Activated CD4-positive, alpha-beta memory T cell treated with anti-CD3 and anti-CD28 coated beads for 36 hours (primary cell): ENCODE measurements around the gene ZBTB17. TPM values are rescaled to one million over a fixed set of nuclear protein-coding genes. Genes with fewer than 3 reads are reported as not detected.

ENCODE experiments used
- CTCF ChIA-PET: fragments of 350-600 bp; sonication (Branson Sonifier 250); formaldehyde crosslinking; loops from one replicate; lab custom pipeline; 2021; ENCODE audit warnings: antibody characterized with exemption, inconsistent platforms; lab: Charles Lee
- POLR2A ChIA-PET: fragments of 350-600 bp; sonication (Branson Sonifier 250); formaldehyde crosslinking; loops from one replicate; lab custom pipeline; 2021; ENCODE audit warnings: antibody characterized with exemption; lab: Charles Lee
- DNase-seq: peaks from one replicate; pipeline ENCODE4 v3.0.0-alpha.2; 2020
- H3K27ac Mint-ChIP-seq: one replicate; pipeline ENCODE4 v1.8.0; 2021; ENCODE audit warnings: mixed read lengths
- H3K27me3 Mint-ChIP-seq: one replicate; pipeline ENCODE4 v1.8.0; 2021; ENCODE audit warnings: mixed read lengths
- H3K36me3 Mint-ChIP-seq: one replicate; pipeline ENCODE4 v1.8.0; 2021; ENCODE audit warnings: mixed read lengths
- H3K4me1 Mint-ChIP-seq: one replicate; pipeline ENCODE4 v1.8.0; 2021; ENCODE audit warnings: low read depth, mixed read lengths
- H3K4me3 Mint-ChIP-seq: one replicate; pipeline ENCODE4 v1.8.0; 2021; ENCODE audit warnings: mild to moderate bottlenecking, mixed read lengths
- H3K9me3 Mint-ChIP-seq: one replicate; pipeline ENCODE4 v1.8.0; 2021; ENCODE audit warnings: mixed read lengths
- intact Hi-C: fragments of 100-400 bp; cut with micrococcal nuclease; formaldehyde crosslinking; loops from one replicate; pipeline ENCODE4 v1.15.1; 2023
- total RNA-seq, 2 experiments: library from RNA; stranded (reverse); gene quantifications; one replicate each; pipeline ENCODE4 v1.2.3, GENCODE V29; 2021

Gene ZBTB17
- total RNA-seq, 2 experiments from 2014 or later = 52.7 to 58.8 TPM

GRCh38 chr1:15975358-15975804 lies 520 bp downstream of the ZBTB17 start:
- peak; percentile 84 for DNase-seq
- CTCF ChIA-PET = interaction anchor here (0.8 to 2.2 kb wide), 11 partner anchors 9 to 184 kb away, joined by 3 to 13 read pairs (median 4); no protein-coding TSS in a partner anchor
- H3K4me1 Mint-ChIP-seq = peaks cover 42% of the 10 kb centered on the region
- peaks cover 24% of the 10 kb centered on the region for H3K36me3 Mint-ChIP-seq
- H3K27ac Mint-ChIP-seq = peak overlapping the region; percentile 94
- POLR2A ChIA-PET = interaction anchor here (1.0 to 3.4 kb wide), 16 partner anchors 10 to 160 kb away, joined by 3 to 63 read pairs (median 5); partner anchors contain the start of gene SPEN
- H3K9me3 Mint-ChIP-seq = no peaks in the 10 kb centered on the region
- H3K4me3 Mint-ChIP-seq = peak overlapping the region; percentile 87
- no peaks in the 10 kb centered on the region for H3K27me3 Mint-ChIP-seq
- intact Hi-C loops = loop anchor here (1.0 to 5.0 kb wide), 3 partner anchors 9 to 392 kb away; partner anchors contain the start of gene SZRD1

DNA sequence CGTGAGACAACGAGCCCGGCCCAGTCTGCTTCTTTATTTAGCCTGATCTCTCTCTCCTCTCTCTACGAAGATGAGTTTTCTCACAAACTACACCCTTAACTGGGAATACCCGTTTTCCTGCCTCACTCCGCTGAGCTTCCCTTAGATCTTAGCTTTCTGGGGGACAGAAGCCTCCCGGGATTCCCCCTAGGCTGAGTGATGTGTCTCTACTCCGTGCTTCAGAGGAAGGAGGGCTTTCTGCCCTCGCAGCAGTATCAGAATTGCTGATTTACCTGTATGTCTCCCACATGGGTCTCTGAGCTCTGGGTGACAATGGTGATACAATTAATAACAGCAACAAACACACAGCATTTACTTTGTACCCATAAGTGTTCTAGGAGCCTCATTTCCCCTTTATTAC lies 1.0 kb downstream of the ZBTB17 start:
- Mint-ChIP-seq H3K4me1 (peaks cover 47% of the 10 kb centered on the region), H3K27me3 (no peaks in the 10 kb centered on the region), H3K4me3 (peak overlapping the region; percentile 87), H3K27ac (peak overlapping the region; percentile 94), H3K36me3 (peaks cover 30% of the 10 kb centered on the region), H3K9me3 (no peaks in the 10 kb centered on the region)
- CTCF ChIA-PET = interaction anchor here (0.7 to 2.2 kb wide), 9 partner anchors 9 to 183 kb away, joined by 3 to 13 read pairs (median 4); no protein-coding TSS in a partner anchor
- POLR2A ChIA-PET = interaction anchor here (1.0 to 3.4 kb wide), 13 partner anchors 9 to 160 kb away, joined by 3 to 63 read pairs (median 7); partner anchors contain the start of gene SPEN
- intact Hi-C loops = loop anchor here (1.0 to 5.0 kb wide), 3 partner anchors 9 to 392 kb away; partner anchors contain the start of gene SZRD1
- peak; percentile 68 for DNase-seq

DNA sequence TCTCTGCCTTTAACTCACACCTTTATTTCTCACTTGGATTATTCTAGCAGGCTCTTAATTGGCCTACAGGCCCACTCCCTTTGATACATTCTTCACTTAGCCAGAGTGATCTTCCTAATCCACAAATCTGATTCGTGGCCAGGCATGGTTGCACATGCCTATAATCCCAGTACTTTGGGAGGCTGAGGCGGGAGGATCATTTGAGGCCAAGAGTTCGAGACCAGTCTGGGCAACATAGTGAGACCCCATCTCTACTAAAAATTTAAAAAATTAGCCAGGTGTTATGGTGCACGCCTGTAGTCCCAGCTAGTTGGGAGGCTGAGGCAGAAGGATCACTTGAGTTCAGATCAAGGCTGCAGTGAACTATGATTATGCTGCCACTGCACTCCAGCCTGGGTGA lies 2.1 kb downstream of the ZBTB17 start:
- peaks cover 51% of the 10 kb centered on the region for H3K4me1 Mint-ChIP-seq
- H3K4me3 Mint-ChIP-seq = no peak overlapping the region

GRCh38 chr1:15972409-15972808 lies 3.5 kb downstream of the ZBTB17 start:
- POLR2A ChIA-PET = interaction anchor here (0.5 to 1.5 kb wide), 2 partner anchors 31 to 125 kb away, joined by 3 read pairs; partner anchors contain the start of gene SPEN
- no peak overlapping the region for H3K4me3 Mint-ChIP-seq
- intact Hi-C loops = no loop called here
- no peak overlapping the region for H3K27ac Mint-ChIP-seq
- DNase-seq = no peak
- no peaks in the 10 kb centered on the region for H3K9me3 Mint-ChIP-seq
- CTCF ChIA-PET = interaction anchor here (0.6 kb wide), 1 partner anchor 47 kb away, joined by 4 read pairs; no protein-coding TSS in a partner anchor
- H3K27me3 Mint-ChIP-seq = no peaks in the 10 kb centered on the region
- H3K36me3 Mint-ChIP-seq = peaks cover 46% of the 10 kb centered on the region
- peaks cover 64% of the 10 kb centered on the region for H3K4me1 Mint-ChIP-seq

More for the DNA sequence above, 2.1 kb downstream of the ZBTB17 start:
- DNase-seq = peak; percentile 6
- CTCF ChIA-PET = no interaction called here
- peaks cover 38% of the 10 kb centered on the region for H3K36me3 Mint-ChIP-seq
- intact Hi-C loops = no loop called here
- H3K27me3 Mint-ChIP-seq = no peaks in the 10 kb centered on the region
- no peaks in the 10 kb centered on the region for H3K9me3 Mint-ChIP-seq
- peak overlapping the region; percentile 0 for H3K27ac Mint-ChIP-seq
- POLR2A ChIA-PET = interaction anchor here (1.5 kb wide), 1 partner anchor 32 kb away, joined by 3 read pairs; no protein-coding TSS in a partner anchor

DNA sequence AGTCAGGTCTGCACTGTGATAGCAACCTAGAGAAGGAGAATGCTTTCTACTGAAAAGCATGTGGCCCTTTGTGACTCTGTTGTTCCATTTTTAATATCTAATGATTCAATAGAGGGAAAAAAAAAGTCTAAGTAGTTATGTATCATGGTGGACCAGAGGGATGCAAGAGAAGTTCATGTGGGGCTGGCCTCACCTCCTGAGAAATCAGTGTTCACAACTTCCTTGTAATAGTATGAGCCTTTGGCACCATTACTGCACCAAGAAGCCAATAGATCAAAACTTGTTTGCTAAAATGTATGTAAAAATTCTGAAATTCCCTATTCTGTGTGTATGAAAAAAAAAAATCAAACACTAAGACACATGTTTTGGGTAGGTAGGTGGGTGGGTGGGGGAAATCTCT lies 5.0 kb downstream of the ZBTB17 start:
- no peak overlapping the region for H3K27ac Mint-ChIP-seq
- H3K27me3 Mint-ChIP-seq = no peaks in the 10 kb centered on the region
- intact Hi-C loops = no loop called here
- ChIA-PET CTCF (no interaction called here), POLR2A (no interaction called here)
- peaks cover 70% of the 10 kb centered on the region for H3K4me1 Mint-ChIP-seq
- no peak overlapping the region for H3K4me3 Mint-ChIP-seq
- H3K9me3 Mint-ChIP-seq = no peaks in the 10 kb centered on the region
- no peak for DNase-seq
- peaks cover 48% of the 10 kb centered on the region for H3K36me3 Mint-ChIP-seq

DNA sequence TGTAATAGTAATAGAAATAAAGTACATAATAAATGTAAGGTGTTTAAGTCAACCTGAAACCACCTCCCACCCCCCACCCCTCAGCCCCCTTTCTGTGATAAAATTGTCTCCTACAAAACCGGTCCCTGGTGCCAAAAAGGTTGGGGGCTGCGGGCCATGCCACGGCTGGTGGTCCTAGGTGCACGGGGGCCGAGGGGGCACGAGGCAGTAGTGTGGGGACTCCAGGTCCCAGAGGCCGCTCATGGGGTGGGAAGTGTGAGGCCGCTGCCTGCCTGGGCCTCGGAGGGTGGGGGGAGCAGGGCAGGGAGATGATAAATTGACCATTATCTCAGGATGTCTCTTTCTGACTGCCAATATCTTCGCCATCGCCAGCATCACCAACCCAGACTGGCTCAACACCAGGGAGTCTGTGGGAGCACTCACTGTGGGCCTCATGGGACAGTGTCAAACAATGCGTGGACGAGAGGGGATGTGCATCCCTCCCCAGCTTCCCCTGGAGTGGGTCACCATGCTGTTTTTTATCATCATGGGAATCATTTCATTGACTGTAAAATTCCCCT lies 6.5 kb downstream of the ZBTB17 start:
- Mint-ChIP-seq H3K36me3 (peaks cover 47% of the 10 kb centered on the region), H3K27me3 (no peaks in the 10 kb centered on the region), H3K4me1 (peaks cover 79% of the 10 kb centered on the region), H3K27ac (no peak overlapping the region), H3K9me3 (no peaks in the 10 kb centered on the region), H3K4me3 (no peak overlapping the region)
- intact Hi-C loops = loop anchor here (5.0 kb wide), 2 partner anchors 352 to 442 kb away; partner anchors contain the start of genes DDI2 and DNAJC16
- CTCF ChIA-PET = interaction anchor here (1.1 kb wide), 1 partner anchor 13 kb away, joined by 3 read pairs; no protein-coding TSS in a partner anchor
- DNase-seq = no peak
- POLR2A ChIA-PET = interaction anchor here (1.2 to 1.5 kb wide), 2 partner anchors 27 to 122 kb away, joined by 3 to 4 read pairs; partner anchors contain the start of gene SPEN

GRCh38 chr1:15968172-15968571 lies 7.7 kb downstream of the ZBTB17 start:
- H3K27ac Mint-ChIP-seq = peak overlapping the region; percentile 52
- no peaks in the 10 kb centered on the region for H3K27me3 Mint-ChIP-seq
- DNase-seq = no peak
- ChIA-PET POLR2A (interaction anchor here (1.5 kb wide), 1 partner anchor 26 kb away, joined by 3 read pairs; no protein-coding TSS in a partner anchor), CTCF (no interaction called here)
- peaks cover 43% of the 10 kb centered on the region for H3K36me3 Mint-ChIP-seq
- intact Hi-C loops = loop anchor here (5.0 kb wide), 2 partner anchors 351 to 441 kb away; partner anchors contain the start of genes DDI2 and DNAJC16
- no peak overlapping the region for H3K4me3 Mint-ChIP-seq
- H3K4me1 Mint-ChIP-seq = peaks cover 80% of the 10 kb centered on the region
- H3K9me3 Mint-ChIP-seq = no peaks in the 10 kb centered on the region

DNA sequence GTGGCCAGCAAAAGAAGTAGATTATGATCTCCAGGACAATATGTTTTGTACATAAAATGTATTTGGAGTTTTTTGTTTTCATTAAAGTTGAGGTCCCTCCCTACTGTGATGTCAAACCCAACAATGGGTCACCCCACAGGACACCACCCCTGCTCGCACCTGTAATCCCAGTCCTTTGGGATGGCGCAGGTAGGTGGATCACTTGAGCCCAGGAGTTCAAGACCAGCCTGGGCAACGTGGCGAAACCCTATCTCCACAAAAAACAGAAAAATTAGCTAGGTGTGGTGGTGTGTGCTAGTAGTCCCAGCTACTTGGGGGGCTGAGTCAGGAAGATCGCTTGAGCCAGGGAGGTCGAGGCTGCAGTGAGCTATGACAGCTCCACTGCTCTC lies 9.0 kb downstream of the ZBTB17 start:
- peak overlapping the region; percentile 100 for H3K27ac Mint-ChIP-seq
- H3K4me1 Mint-ChIP-seq = peaks cover 80% of the 10 kb centered on the region
- H3K9me3 Mint-ChIP-seq = no peaks in the 10 kb centered on the region
- H3K36me3 Mint-ChIP-seq = peaks cover 31% of the 10 kb centered on the region
- intact Hi-C loops = loop anchor here (1.0 to 5.0 kb wide), 7 partner anchors 8 to 440 kb away; partner anchors contain the start of genes DDI2 and DNAJC16
- POLR2A ChIA-PET = interaction anchor here (1.5 to 6.8 kb wide), 2 partner anchors 16 to 133 kb away, joined by 11 to 95 read pairs; no protein-coding TSS in a partner anchor
- DNase-seq = no peak
- H3K4me3 Mint-ChIP-seq = no peak overlapping the region
- no peaks in the 10 kb centered on the region for H3K27me3 Mint-ChIP-seq
- CTCF ChIA-PET = interaction anchor here (1.9 kb wide), 1 partner anchor 9 kb away, joined by 13 read pairs; the partner anchor contains the start of gene ZBTB17

- Mint-ChIP-seq H3K27me3 (no peaks in the 10 kb centered on the region), H3K4me1 (peaks cover 81% of the 10 kb centered on the region), H3K27ac (peak overlapping the region; percentile 100), H3K4me3 (peak overlapping the region; percentile 74), H3K9me3 (no peaks in the 10 kb centered on the region), H3K36me3 (peaks cover 30% of the 10 kb centered on the region)
- ChIA-PET CTCF (interaction anchor here (1.2 to 2.7 kb wide), 4 partner anchors 9 to 151 kb away, joined by 3 to 16 read pairs (median 9); partner anchors contain the start of gene ZBTB17), POLR2A (interaction anchor here (1.0 to 6.8 kb wide), 8 partner anchors 9 to 132 kb away, joined by 3 to 95 read pairs (median 6); partner anchors contain the start of gene ZBTB17)
- intact Hi-C loops = loop anchor here (1.0 to 5.0 kb wide), 7 partner anchors 8 to 439 kb away; partner anchors contain the start of genes DDI2 and DNAJC16
- DNase-seq = peak; percentile 94
These were observed 9.6 kb downstream of the ZBTB17 start for GRCh38 chr1:15966081-15966955.

DNA sequence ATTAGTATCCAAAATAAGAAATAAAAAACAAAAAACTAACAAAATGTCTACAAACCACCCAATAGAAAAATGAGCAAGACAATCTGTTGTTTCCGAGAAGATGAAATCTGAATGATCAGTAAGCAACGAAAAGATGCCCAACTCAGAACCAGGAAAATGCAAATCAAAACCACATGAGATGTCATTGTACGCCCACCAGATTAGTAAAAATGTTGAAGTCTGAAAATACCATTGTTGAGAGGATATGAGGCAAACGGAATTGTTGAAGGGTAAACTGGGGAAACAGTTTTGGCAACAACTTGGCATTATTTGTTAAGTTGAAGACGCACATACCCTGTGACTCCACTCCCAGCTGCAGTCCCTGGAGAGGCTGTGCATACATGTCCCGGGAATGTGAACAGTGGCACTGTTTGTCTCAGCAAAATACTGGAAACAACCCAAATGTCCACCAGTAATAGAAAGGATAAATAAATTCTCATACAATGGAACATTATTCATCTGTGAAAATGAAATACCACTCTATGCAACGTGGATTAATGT lies 10.6 kb downstream of the ZBTB17 start:
- no peaks in the 10 kb centered on the region for H3K27me3 Mint-ChIP-seq
- DNase-seq = peak; percentile 38
- peak overlapping the region; percentile 74 for H3K4me3 Mint-ChIP-seq
- peaks cover 86% of the 10 kb centered on the region for H3K4me1 Mint-ChIP-seq
- intact Hi-C loops = loop anchor here (5.0 kb wide), 2 partner anchors 348 to 438 kb away; partner anchors contain the start of genes DDI2 and DNAJC16
- peak overlapping the region; percentile 100 for H3K27ac Mint-ChIP-seq
- ChIA-PET POLR2A (interaction anchor here (1.0 to 6.8 kb wide), 7 partner anchors 9 to 131 kb away, joined by 4 to 95 read pairs (median 6); partner anchors contain the start of gene ZBTB17), CTCF (interaction anchor here (1.2 to 2.7 kb wide), 4 partner anchors 8 to 150 kb away, joined by 3 to 16 read pairs (median 9); partner anchors contain the start of gene ZBTB17)
- no peaks in the 10 kb centered on the region for H3K9me3 Mint-ChIP-seq
- H3K36me3 Mint-ChIP-seq = peaks cover 25% of the 10 kb centered on the region
